Activated T-cell treated with anti-CD3 and anti-CD28 coated beads, Interleukin-2, amount 50 U/mL, for 72 hours (primary cell): ENCODE results near the gene GREB1. TPM values are rescaled to one million over a fixed set of nuclear protein-coding genes. Genes with fewer than 3 reads are reported as not detected.

ENCODE experiments used
- ATAC-seq, 2 donors: fragments of 150-1000 bp; cut with Tn5 transposase; replicated peaks in 1 of 2; 2 replicates each; pipeline ENCODE4 v1.10.0; 2021; ENCODE audit warnings: moderate library complexity in 2 of 2, mild to moderate bottlenecking in 1 of 2
- DNase-seq, 2 donors: peaks; one replicate each; pipeline ENCODE4 v3.0.0; 2021 to 2022; ENCODE audit warnings: mixed read lengths in 1 of 2
- H3K27ac Mint-ChIP-seq: one replicate; pipeline ENCODE4 v1.8.0; 2022; ENCODE audit warnings: mild to moderate bottlenecking, moderate library complexity, mixed read lengths
- H3K27me3 Mint-ChIP-seq: one replicate; pipeline ENCODE4 v1.8.0; 2022; ENCODE audit warnings: low read depth, mixed read lengths
- H3K36me3 Mint-ChIP-seq, 2 donors: one replicate each; pipeline ENCODE4 v1.8.0; 2022; ENCODE audit warnings: mixed read lengths in 2 of 2, mild to moderate bottlenecking in 1 of 2; ENCODE audit not compliant: insufficient read depth in 2 of 2
- H3K4me1 Mint-ChIP-seq: one replicate; pipeline ENCODE4 v1.8.0; 2022; ENCODE audit warnings: low read depth, mixed read lengths
- H3K4me3 Mint-ChIP-seq, 2 donors: one replicate each; pipeline ENCODE4 v1.8.0; 2022; ENCODE audit warnings: mild to moderate bottlenecking in 2 of 2, mixed read lengths in 2 of 2, moderate library complexity in 2 of 2
- H3K9me3 Mint-ChIP-seq, 2 donors: one replicate each; pipeline ENCODE4 v1.8.0; 2022; ENCODE audit warnings: mixed read lengths in 2 of 2
- total RNA-seq, 2 donors: library from RNA; stranded (reverse); gene quantifications; one replicate each; pipeline ENCODE4 v1.2.3, GENCODE V29; 2022

The GREB1 gene
- total RNA-seq, 2 donors from 2014 or later, result 2.2 to 2.4 TPM

- Mint-ChIP-seq H3K9me3 (no peaks in the 10 kb centered on the region), H3K4me1 (no peaks in the 10 kb centered on the region), H3K4me3 (no peak overlapping the region), H3K27ac (no peak overlapping the region), H3K27me3 (no peaks in the 10 kb centered on the region), H3K36me3 (no peaks in the 10 kb centered on the region)
- ATAC-seq (no peak), DNase-seq (no peak)
Measured at GRCh38 chr2:11611251-11611650, 77.4 kb downstream of the GREB1 start.

- Mint-ChIP-seq H3K4me3 (no peak overlapping the region), H3K36me3 (no peaks in the 10 kb centered on the region), H3K27ac (no peak overlapping the region), H3K27me3 (no peaks in the 10 kb centered on the region), H3K4me1 (no peaks in the 10 kb centered on the region), H3K9me3 (no peaks in the 10 kb centered on the region)
- ATAC-seq (no peak), DNase-seq (no peak)
Measured at GRCh38 chr2:11612553-11613215, 78.8 kb downstream of the GREB1 start.

GRCh38 chr2:11613297-11613696, 79.5 kb downstream of the GREB1 start:
- Mint-ChIP-seq H3K27me3 (no peaks in the 10 kb centered on the region), H3K4me3 (no peak overlapping the region), H3K9me3 (no peaks in the 10 kb centered on the region), H3K4me1 (no peaks in the 10 kb centered on the region), H3K27ac (no peak overlapping the region), H3K36me3 (no peaks in the 10 kb centered on the region)
- DNase-seq, result no peak
- ATAC-seq, result no peak

- no peak overlapping the region for H3K27ac Mint-ChIP-seq
- H3K4me3 Mint-ChIP-seq, result no peak overlapping the region
- H3K4me1 Mint-ChIP-seq, result no peaks in the 10 kb centered on the region
- H3K36me3 Mint-ChIP-seq, result no peaks in the 10 kb centered on the region
- no peaks in the 10 kb centered on the region for H3K27me3 Mint-ChIP-seq
- H3K9me3 Mint-ChIP-seq, result no peaks in the 10 kb centered on the region
- no peak for ATAC-seq
- DNase-seq, result no peak
Measured at GRCh38 chr2:11615209-11615608, 81.4 kb downstream of the GREB1 start.

DNA sequence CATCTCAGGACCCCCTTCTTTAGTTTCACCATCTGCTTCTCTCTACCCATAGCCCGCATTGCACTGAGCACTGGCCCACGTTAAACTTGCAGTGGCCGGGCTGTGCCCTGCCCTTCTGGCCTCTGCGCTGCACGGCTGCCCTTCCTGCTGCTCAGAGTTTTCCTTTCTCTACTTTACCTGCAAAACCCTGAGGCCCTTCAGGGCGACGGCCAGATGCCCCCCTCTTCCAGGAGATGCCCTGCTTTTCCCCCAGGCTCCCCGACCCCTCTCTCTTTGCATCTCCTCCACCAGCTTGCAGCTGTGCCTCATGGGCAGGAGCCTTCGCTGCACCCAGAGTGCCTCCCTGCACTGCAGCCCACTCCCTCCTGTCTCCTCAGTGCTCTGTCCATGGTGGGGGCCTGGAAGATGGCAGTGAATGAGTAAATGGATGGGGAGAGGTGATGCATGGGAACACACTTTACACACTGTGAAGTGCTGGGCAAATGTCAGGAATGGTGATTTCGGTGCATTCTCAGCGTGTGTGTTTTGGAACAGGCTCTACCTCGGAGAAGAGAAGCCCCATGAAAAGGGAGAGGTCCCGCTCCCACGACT, 82.3 kb downstream of the GREB1 start:
- Mint-ChIP-seq H3K27me3 (no peaks in the 10 kb centered on the region), H3K4me1 (no peaks in the 10 kb centered on the region), H3K36me3 (no peaks in the 10 kb centered on the region), H3K27ac (no peak overlapping the region), H3K4me3 (no peak overlapping the region), H3K9me3 (no peaks in the 10 kb centered on the region)
- DNase-seq (no peak), ATAC-seq (no peak)

- Mint-ChIP-seq H3K27ac (no peak overlapping the region), H3K4me1 (no peaks in the 10 kb centered on the region), H3K36me3 (no peaks in the 10 kb centered on the region), H3K4me3 (no peak overlapping the region), H3K9me3 (no peaks in the 10 kb centered on the region), H3K27me3 (no peaks in the 10 kb centered on the region)
- no peak for ATAC-seq
- no peak for DNase-seq
Measured at GRCh38 chr2:11616851-11617415, 83.1 kb downstream of the GREB1 start.

GRCh38 chr2:11617527-11617926, 83.7 kb downstream of the GREB1 start:
- Mint-ChIP-seq H3K4me3 (no peak overlapping the region), H3K36me3 (no peaks in the 10 kb centered on the region), H3K4me1 (no peaks in the 10 kb centered on the region), H3K27ac (no peak overlapping the region), H3K9me3 (no peaks in the 10 kb centered on the region), H3K27me3 (no peaks in the 10 kb centered on the region)
- ATAC-seq, result no peak
- no peak for DNase-seq

- H3K36me3 Mint-ChIP-seq, result no peaks in the 10 kb centered on the region
- no peak for ATAC-seq
- H3K4me3 Mint-ChIP-seq, result no peak overlapping the region
Measured at GRCh38 chr2:11617984-11618707, 84.3 kb downstream of the GREB1 start.

DNA sequence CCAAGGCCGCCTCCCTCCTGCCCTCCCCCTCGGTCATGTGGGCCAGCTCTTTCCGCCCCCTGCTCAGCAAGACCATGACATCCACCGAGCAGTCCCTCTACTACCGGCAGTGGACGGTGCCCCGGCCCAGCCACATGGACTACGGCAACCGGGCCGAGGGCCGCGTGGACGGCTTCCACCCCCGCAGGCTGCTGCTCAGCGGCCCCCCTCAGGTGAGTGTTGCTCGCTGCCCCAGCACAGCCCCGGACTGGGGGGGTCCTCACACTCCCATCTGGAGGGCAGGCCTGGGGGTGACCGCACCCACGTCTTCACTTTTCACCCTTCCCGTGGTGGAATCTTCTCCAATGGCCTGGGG, 84.8 kb downstream of the GREB1 start:
- ATAC-seq (no peak), DNase-seq (no peak)
- Mint-ChIP-seq H3K27me3 (no peaks in the 10 kb centered on the region), H3K9me3 (no peaks in the 10 kb centered on the region), H3K27ac (no peak overlapping the region), H3K4me1 (no peaks in the 10 kb centered on the region), H3K4me3 (no peak overlapping the region), H3K36me3 (no peaks in the 10 kb centered on the region)

More at GRCh38 chr2:11617984-11618707, 84.3 kb downstream of the GREB1 start:
- H3K4me1 Mint-ChIP-seq, result no peaks in the 10 kb centered on the region
- H3K27ac Mint-ChIP-seq, result no peak overlapping the region
- H3K9me3 Mint-ChIP-seq, result no peaks in the 10 kb centered on the region
- no peak for DNase-seq
- no peaks in the 10 kb centered on the region for H3K27me3 Mint-ChIP-seq

DNA sequence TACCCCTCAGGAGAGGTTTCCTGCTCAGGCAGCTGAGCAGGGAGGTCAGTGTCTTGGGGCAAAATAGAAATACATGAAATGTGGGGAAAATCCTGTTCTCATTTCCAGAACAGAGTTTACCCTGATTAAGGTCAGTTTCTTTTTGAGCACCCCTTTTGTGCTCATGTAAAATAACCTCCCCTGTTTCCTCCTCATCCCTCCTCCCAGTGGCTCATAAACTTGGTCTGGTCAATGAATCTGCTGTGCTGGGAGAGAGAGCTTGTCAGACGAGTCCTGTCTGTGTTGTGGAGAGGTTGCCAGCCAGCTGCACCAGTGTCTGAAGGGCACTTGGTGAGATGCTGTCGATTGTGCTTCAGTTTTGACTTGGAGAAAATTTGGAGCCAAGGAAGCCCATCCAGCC, 87.6 kb downstream of the GREB1 start:
- no peak for ATAC-seq

GRCh38 chr2:11622611-11623010, 88.8 kb downstream of the GREB1 start:
- no peak for ATAC-seq
- Mint-ChIP-seq H3K27ac (no peak overlapping the region), H3K27me3 (no peaks in the 10 kb centered on the region), H3K9me3 (peaks cover 3% of the 10 kb centered on the region in 2 donors), H3K4me3 (no peak overlapping the region), H3K36me3 (peaks cover 0 to 3% of the 10 kb centered on the region in 2 donors), H3K4me1 (no peaks in the 10 kb centered on the region)
- no peak for DNase-seq

More for the DNA sequence above, 87.6 kb downstream of the GREB1 start:
- Mint-ChIP-seq H3K36me3 (no peaks in the 10 kb centered on the region), H3K27ac (no peak overlapping the region), H3K4me3 (no peak overlapping the region), H3K27me3 (no peaks in the 10 kb centered on the region), H3K4me1 (no peaks in the 10 kb centered on the region), H3K9me3 (no peaks in the 10 kb centered on the region)
- no peak for DNase-seq

GRCh38 chr2:11624893-11625292, 91.0 kb downstream of the GREB1 start:
- Mint-ChIP-seq H3K27ac (no peak overlapping the region), H3K9me3 (peaks cover 3 to 4% of the 10 kb centered on the region in 2 donors), H3K36me3 (peaks cover 0 to 3% of the 10 kb centered on the region in 2 donors), H3K4me1 (no peaks in the 10 kb centered on the region), H3K4me3 (no peak overlapping the region), H3K27me3 (no peaks in the 10 kb centered on the region)
- DNase-seq (no peak), ATAC-seq (no peak)

DNA sequence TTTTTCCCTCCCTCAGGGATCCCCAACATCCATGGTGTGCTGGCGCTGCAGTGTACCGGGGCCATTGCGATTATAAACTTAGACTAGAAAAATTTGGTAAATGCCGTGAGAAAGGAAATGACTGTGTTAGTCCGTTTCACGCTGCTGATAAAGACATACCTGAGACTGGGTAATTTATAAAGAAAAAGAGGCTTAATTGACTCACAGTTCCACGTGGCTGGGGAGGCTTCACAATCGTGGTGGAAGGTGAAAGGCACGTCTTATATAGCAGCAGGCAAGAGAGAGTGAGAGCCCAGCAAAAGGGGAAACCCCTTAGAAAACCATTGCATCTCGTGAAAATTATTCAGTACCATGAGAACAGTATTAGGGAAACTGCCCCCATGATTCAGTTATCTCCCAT, 91.8 kb downstream of the GREB1 start:
- Mint-ChIP-seq H3K27me3 (no peaks in the 10 kb centered on the region), H3K36me3 (peaks cover 0 to 3% of the 10 kb centered on the region in 2 donors), H3K4me3 (no peak overlapping the region), H3K9me3 (peaks cover 3 to 4% of the 10 kb centered on the region in 2 donors), H3K4me1 (no peaks in the 10 kb centered on the region), H3K27ac (no peak overlapping the region)
- DNase-seq, result no peak
- ATAC-seq, result no peak
